Skeletal muscle cell (primary cell): ENCODE results near the gene S100Z.
"Not testable (repeated sequence)": the region's sequence is repeated elsewhere in the genome, so short reads cannot be mapped to it uniquely, and the experiment has no call there.

ENCODE experiments used
- DNase-seq: peaks from one replicate; pipeline ENCODE4 v3.0.0-alpha.2; 2010; ENCODE audit warnings: low read depth
- H3K4me3 ChIP-seq: 2 replicates; pipeline ENCODE4 v1.5.1; 2011; ENCODE audit warnings: low read depth, mild to moderate bottlenecking, control low read depth, low read length, moderate library complexity

The S100Z gene

GRCh38 chr5:76821136-76821535 lies 28.7 kb upstream of the S100Z start:
- DNase-seq, result no peak
- H3K4me3 ChIP-seq, result no peak overlapping the region

GRCh38 chr5:76822105-76822731 lies 27.6 kb upstream of the S100Z start:
- H3K4me3 ChIP-seq, DNase-seq: not testable (repeated sequence)

- not testable (repeated sequence) for DNase-seq, H3K4me3 ChIP-seq
Measured at GRCh38 chr5:76826416-76826815, 23.4 kb upstream of the S100Z start.

- no peak overlapping the region for H3K4me3 ChIP-seq
- no peak for DNase-seq
Measured at GRCh38 chr5:76831110-76831452, 18.7 kb upstream of the S100Z start.

GRCh38 chr5:76836181-76836580 lies 13.6 kb upstream of the S100Z start:
- H3K4me3 ChIP-seq, result no peak overlapping the region
- DNase-seq, result no peak

- no peak overlapping the region for H3K4me3 ChIP-seq
- no peak for DNase-seq
Measured at GRCh38 chr5:76836585-76836984, 13.2 kb upstream of the S100Z start.

GRCh38 chr5:76838481-76839261 lies 11.1 kb upstream of the S100Z start:
- no peak for DNase-seq

GRCh38 chr5:76841361-76841760 lies 8.5 kb upstream of the S100Z start:
- DNase-seq, result no peak

More at GRCh38 chr5:76838481-76839261, 11.1 kb upstream of the S100Z start:
- no peak overlapping the region for H3K4me3 ChIP-seq

GRCh38 chr5:76845890-76846289 lies 3.9 kb upstream of the S100Z start:
- DNase-seq, result no peak
- no peak overlapping the region for H3K4me3 ChIP-seq

More at GRCh38 chr5:76841361-76841760, 8.5 kb upstream of the S100Z start:
- H3K4me3 ChIP-seq, result no peak overlapping the region

GRCh38 chr5:76850543-76851145 lies 830 bp downstream of the S100Z start:
- DNase-seq, result no peak
- H3K4me3 ChIP-seq, result no peak overlapping the region

GRCh38 chr5:76851728-76852369 lies 2.0 kb downstream of the S100Z start:
- H3K4me3 ChIP-seq, result no peak overlapping the region
- DNase-seq, result no peak

GRCh38 chr5:76852772-76853171 lies 3.0 kb downstream of the S100Z start:
- H3K4me3 ChIP-seq, result no peak overlapping the region

GRCh38 chr5:76853741-76854140 lies 3.9 kb downstream of the S100Z start:
- DNase-seq, H3K4me3 ChIP-seq: not testable (repeated sequence)

More at GRCh38 chr5:76852772-76853171, 3.0 kb downstream of the S100Z start:
- DNase-seq, result no peak

- H3K4me3 ChIP-seq, result no peak overlapping the region
- DNase-seq, result no peak
Measured at GRCh38 chr5:76854644-76855043, 4.8 kb downstream of the S100Z start.

GRCh38 chr5:76855501-76855900 lies 5.7 kb downstream of the S100Z start:
- H3K4me3 ChIP-seq, DNase-seq: not testable (repeated sequence)

- DNase-seq, result no peak
- no peak overlapping the region for H3K4me3 ChIP-seq
Measured at GRCh38 chr5:76855961-76856360, 6.1 kb downstream of the S100Z start.

- not testable (repeated sequence) for H3K4me3 ChIP-seq, DNase-seq
Measured at GRCh38 chr5:76856800-76857199, 7.0 kb downstream of the S100Z start.

GRCh38 chr5:76859591-76860247 lies 9.9 kb downstream of the S100Z start:
- no peak for DNase-seq
- no peak overlapping the region for H3K4me3 ChIP-seq

- H3K4me3 ChIP-seq, result no peak overlapping the region
- no peak for DNase-seq
Measured at GRCh38 chr5:76861612-76862011, 11.8 kb downstream of the S100Z start.

GRCh38 chr5:76863001-76863400 lies 13.2 kb downstream of the S100Z start:
- no peak overlapping the region for H3K4me3 ChIP-seq
- no peak for DNase-seq
